Pericardium fibroblast (primary cell): ENCODE results near the gene DCTN2. TPM values are rescaled to one million over a fixed set of nuclear protein-coding genes. Genes with fewer than 3 reads are reported as not detected.

Experiments
- total RNA-seq: library from RNA; depleted of rRNA; stranded (reverse); fragments of >200 nt; gene quantifications from 2 replicates; pipeline ENCODE4 v1.2.3, GENCODE V29; 2015

The DCTN2 gene
- total RNA-seq, result 155 and 186 TPM in 2 replicates

GRCh38 chr12:57546438-57547287 is at the start of gene DCTN2:
DCTN2 (minus strand) TSS chr12:57547192; CDS start chr12:57547063, 129 bp downstream.

GRCh38 chr12:57590864-57591781 is 44.1 kb upstream of the DCTN2 start, which contains the start of gene PIP4K2C:
PIP4K2C (plus strand) TSS chr12:57591192; CDS start chr12:57591290, 98 bp downstream.

GRCh38 chr12:57549909-57550640 is 3.1 kb upstream of the DCTN2 start, which contains the start of gene KIF5A:
KIF5A (plus strand) TSS chr12:57550044; CDS start chr12:57550272, 228 bp downstream.

GRCh38 chr12:57522011-57522886 is 24.7 kb downstream of the DCTN2 start, which contains the start of gene MBD6:
MBD6 (plus strand) TSS chr12:57522824; CDS start chr12:57524304, 1,480 bp downstream.

GRCh38 chr12:57520053-57520818 is 26.8 kb downstream of the DCTN2 start, which contains the start of gene DDIT3:
DDIT3 (minus strand) TSS chr12:57520514; CDS start chr12:57517406, 3,108 bp downstream.

GRCh38 chr12:57487597-57488401 is 59.2 kb downstream of the DCTN2 start, which contains the start of gene MARS1:
MARS1 (plus strand) TSS chr12:57488068; CDS start chr12:57488091, 23 bp downstream.

Other genes with a start within 250 kb of the DCTN2 start
- 17.7 and 29.1 TPM in 2 replicates for gene R3HDM2, start 116.1 kb downstream of the DCTN2 start, total RNA-seq
- gene INHBC, start 112.4 kb downstream of the DCTN2 start, total RNA-seq, result 0.09 TPM in 1 of 2 replicates, not detected in the other
- gene INHBE, start 91.9 kb downstream of the DCTN2 start, total RNA-seq, result 7.0 and 7.2 TPM in 2 replicates
- 0.68 and 1.3 TPM in 2 replicates for gene GLI1, start 87.4 kb downstream of the DCTN2 start, total RNA-seq
- gene ARHGAP9, start 67.3 kb downstream of the DCTN2 start, total RNA-seq, result 0.23 TPM in 1 of 2 replicates, not detected in the other
- gene MARS1, start 59.1 kb downstream of the DCTN2 start, total RNA-seq, result 101 and 103 TPM in 2 replicates
- gene DDIT3, start 26.7 kb downstream of the DCTN2 start, total RNA-seq, result 51.3 and 55.1 TPM in 2 replicates
- 5.1 and 8.8 TPM in 2 replicates for gene MBD6, start 24.4 kb downstream of the DCTN2 start, total RNA-seq
- 0.17 TPM in 1 of 2 replicates, not detected in the other for gene KIF5A, start 2.9 kb upstream of the DCTN2 start, total RNA-seq
- 7.4 and 7.6 TPM in 2 replicates for gene PIP4K2C, start 44.0 kb upstream of the DCTN2 start, total RNA-seq
- 6.6 and 8.6 TPM in 2 replicates for gene DTX3, start 57.6 kb upstream of the DCTN2 start, total RNA-seq
- 10.4 and 10.8 TPM in 2 replicates for gene ARHGEF25, start 64.2 kb upstream of the DCTN2 start, total RNA-seq
- gene B4GALNT1, start 86.0 kb upstream of the DCTN2 start, total RNA-seq, result 0.17 TPM in 1 of 2 replicates, not detected in the other
- gene OS9, start 146.9 kb upstream of the DCTN2 start, total RNA-seq, result 191 and 216 TPM in 2 replicates
- under 0.01 and 0.23 TPM in 2 replicates for gene AGAP2, start 191.6 kb upstream of the DCTN2 start, total RNA-seq
- gene TSPAN31, start 197.8 kb upstream of the DCTN2 start, total RNA-seq, result 60.6 and 72.7 TPM in 2 replicates
- 203 and 231 TPM in 2 replicates for gene CDK4, start 205.1 kb upstream of the DCTN2 start, total RNA-seq
- gene MARCHF9, start 207.9 kb upstream of the DCTN2 start, total RNA-seq, result 1.8 and 3.6 TPM in 2 replicates
- 0.68 and 1.6 TPM in 2 replicates for gene CYP27B1, start 219.9 kb upstream of the DCTN2 start, total RNA-seq
- 8.5 and 20.0 TPM in 2 replicates for gene METTL1, start 224.9 kb upstream of the DCTN2 start, total RNA-seq
- 5.4 and 7.7 TPM in 2 replicates for gene EEF1AKMT3, start 225.4 kb upstream of the DCTN2 start, total RNA-seq
- gene TSFM, start 235.6 kb upstream of the DCTN2 start, total RNA-seq, result 13.6 and 18.3 TPM in 2 replicates